ENCODE measurements around the gene TRAPPC12.
"Not testable (repeated sequence)": the region's sequence is repeated elsewhere in the genome, so short reads cannot be mapped to it uniquely, and the experiment has no call there.

The TRAPPC12 gene

GRCh38 chr2:3498783-3499394 is 119.4 kb downstream of the TRAPPC12 start:
- FAIRE-seq, result no peak
- no peak for DNase-seq (ENCODE audit: insufficient read length, low spot score)

- FAIRE-seq (no peak), DNase-seq (ENCODE audit: insufficient read length, low spot score) (no peak)
Measured at GRCh38 chr2:3500326-3500899, 120.9 kb downstream of the TRAPPC12 start.

- no peak for DNase-seq (ENCODE audit: insufficient read length, low spot score)
- FAIRE-seq, result no peak
Measured at GRCh38 chr2:3503046-3503445, 123.6 kb downstream of the TRAPPC12 start.

DNA sequence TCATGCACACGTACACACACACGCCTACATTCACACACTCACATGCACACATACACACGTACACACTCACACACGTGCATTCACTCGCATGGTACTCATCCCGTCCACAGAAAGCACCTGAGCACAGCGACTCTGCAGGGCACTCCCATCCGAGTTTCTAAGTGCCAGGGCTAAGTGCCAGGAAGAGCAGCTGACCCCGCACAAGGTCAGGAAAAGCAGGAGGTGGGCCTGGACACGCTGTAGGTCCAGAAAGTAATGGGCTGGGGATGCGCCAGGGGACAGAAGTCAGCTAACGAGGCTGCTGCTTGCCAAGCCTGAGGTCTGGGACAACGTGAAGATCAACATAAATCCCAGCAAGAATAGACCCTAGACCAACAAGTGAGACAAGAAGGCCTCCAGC is 124.0 kb downstream of the TRAPPC12 start:
- no peak for DNase-seq (ENCODE audit: insufficient read length, low spot score)
- no peak for FAIRE-seq

GRCh38 chr2:3504741-3505140 is 125.2 kb downstream of the TRAPPC12 start:
- no peak for FAIRE-seq

DNA sequence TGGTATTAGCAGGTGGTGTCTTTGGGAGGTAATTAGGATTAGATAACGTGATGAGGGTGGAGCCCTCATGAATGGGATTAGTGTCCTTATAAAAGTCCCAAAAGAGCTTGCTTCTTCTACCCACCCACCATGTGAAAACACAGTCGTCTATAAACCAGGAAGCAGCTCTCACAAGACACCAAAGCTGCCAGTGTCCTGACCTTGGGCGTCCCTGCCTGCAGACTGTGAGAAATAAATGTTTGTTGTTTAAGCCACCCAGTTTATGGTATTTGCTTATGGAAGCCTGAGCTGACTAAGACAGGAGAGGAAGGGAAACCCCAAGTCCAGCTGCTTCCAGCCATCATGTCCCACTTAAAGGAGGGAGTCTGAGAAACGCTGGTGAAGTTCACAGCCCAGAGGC is 126.3 kb downstream of the TRAPPC12 start:
- DNase-seq (ENCODE audit: insufficient read length, low spot score) (no peak), FAIRE-seq (no peak)

More at GRCh38 chr2:3504741-3505140, 125.2 kb downstream of the TRAPPC12 start:
- DNase-seq (ENCODE audit: insufficient read length, low spot score), result no peak

DNA sequence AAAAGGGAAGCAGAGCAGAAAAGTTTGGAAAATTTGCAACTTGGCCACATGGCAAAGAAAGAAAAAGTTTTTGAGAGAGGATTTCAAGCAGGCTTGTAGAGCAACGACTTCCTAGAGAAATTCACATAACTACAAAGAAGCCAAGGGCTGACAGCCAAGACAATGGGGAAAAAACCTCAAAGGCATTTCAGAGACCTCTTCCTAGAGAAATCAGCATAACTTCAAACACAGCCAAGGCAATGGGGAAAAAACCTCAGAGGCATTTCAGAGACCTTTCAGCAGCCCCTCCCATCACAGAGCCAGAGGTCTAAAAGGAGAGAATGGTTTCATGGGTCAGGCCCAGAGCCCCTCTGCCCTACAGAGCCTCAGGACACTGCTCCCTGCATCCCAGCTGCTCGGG is 132.6 kb downstream of the TRAPPC12 start:
- DNase-seq (ENCODE audit: insufficient read length, low spot score) (no peak), FAIRE-seq (no peak)

DNA sequence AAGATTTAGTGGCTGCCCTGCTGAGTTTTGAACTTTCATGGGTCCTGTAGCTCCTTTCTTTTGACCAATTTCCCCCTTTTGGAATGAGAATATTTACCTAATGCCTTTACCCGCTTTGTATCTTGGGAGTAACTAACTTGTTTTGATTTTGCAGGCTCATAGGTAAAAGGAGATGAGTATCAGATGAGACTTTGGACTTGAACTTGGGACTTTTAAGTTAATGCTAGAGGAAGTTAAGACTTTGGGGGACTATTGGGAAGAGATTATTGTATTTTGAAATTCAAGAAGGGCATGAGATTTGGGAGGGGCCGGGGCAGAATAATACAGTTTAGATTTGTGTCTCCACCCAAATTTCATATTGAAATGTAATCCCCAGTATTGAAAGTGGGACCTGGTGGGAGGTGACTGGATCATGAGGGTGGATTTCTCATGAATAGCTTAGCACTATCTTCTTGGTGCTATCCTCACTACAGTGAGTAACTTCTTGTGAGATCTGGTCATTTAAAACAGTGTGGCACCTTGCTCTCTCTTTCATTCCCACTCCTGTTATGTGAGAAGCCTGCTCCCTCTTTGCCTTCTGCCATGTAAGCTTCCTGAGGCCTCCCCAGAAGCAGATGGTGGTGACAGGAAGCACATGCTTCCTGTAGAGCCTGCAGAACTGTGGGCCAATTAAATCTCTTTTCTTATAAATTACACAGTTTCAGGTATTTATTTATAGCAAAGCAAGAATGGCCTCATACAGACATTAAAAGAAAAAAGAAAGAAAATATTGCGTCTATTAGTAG is 133.7 kb downstream of the TRAPPC12 start:
- no peak for DNase-seq (ENCODE audit: insufficient read length, low spot score)
- no peak for FAIRE-seq

DNA sequence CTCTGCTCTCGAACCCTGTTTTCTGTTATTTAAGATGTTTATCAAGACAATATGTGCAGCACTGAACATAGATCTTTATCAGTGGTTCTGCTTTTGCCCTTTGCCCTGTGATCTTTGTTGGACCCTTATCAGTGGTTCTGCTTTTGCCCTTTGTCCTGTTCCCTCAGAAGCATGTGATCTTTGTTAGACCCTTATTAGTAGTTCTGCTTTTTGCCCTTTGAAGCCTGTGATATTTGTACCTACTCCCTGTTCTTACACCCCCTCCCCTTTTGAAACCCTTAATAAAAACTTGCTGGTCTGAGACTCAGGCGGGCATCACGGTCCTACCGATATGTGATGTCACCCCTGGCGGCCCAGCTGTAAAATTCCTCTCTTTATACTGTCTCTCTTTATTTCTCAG is 135.9 kb downstream of the TRAPPC12 start:
- not testable (repeated sequence) for DNase-seq (ENCODE audit: insufficient read length, low spot score); FAIRE-seq

DNA sequence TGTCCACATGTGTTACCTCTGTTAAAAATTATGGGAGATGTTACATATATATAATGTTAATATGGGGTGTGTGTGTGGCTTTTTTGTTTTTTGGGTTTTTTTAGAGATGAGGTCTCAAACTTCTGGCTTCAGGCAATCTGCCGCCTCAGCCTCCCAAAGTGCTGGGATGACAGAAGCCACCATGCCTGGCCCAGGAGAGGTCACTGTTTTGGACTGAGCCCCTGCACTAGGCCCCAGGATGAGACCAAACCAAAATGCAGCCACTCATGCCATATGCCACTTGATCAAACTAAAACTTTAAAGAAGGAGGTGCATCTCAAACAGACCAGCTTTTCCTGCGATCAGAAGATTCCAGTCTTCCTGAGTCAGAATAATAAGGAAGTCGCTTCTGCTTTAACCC is 137.3 kb downstream of the TRAPPC12 start:
- DNase-seq (ENCODE audit: insufficient read length, low spot score) (no peak), FAIRE-seq (no peak)

DNA sequence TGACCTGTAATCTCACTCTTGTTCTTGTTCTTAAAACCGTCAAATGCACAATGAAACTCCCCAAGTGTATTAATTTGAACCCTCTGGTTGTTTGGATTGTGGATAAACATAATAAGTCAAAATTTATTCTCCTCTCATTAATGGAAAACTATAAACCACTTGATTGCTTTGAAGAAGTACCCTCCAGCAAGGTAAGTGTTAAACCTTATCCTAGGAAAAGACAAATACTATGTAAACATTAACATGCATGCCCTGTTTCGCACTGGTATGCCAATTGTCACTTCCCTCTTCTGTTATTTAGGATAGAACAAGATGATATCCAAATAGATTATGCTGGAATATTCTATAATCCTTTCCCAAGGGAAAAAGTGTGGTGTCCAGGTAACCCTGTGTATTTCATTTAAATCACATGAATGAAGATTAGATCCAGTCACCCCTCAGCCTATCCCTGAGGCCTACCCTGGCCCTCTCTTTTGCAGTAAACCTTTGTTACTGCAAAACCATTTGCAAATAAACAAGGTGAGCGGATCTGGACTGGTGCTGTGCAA is 138.5 kb downstream of the TRAPPC12 start:
- peak; percentile 68 for FAIRE-seq
- DNase-seq (ENCODE audit: insufficient read length, low spot score), result no peak

DNA sequence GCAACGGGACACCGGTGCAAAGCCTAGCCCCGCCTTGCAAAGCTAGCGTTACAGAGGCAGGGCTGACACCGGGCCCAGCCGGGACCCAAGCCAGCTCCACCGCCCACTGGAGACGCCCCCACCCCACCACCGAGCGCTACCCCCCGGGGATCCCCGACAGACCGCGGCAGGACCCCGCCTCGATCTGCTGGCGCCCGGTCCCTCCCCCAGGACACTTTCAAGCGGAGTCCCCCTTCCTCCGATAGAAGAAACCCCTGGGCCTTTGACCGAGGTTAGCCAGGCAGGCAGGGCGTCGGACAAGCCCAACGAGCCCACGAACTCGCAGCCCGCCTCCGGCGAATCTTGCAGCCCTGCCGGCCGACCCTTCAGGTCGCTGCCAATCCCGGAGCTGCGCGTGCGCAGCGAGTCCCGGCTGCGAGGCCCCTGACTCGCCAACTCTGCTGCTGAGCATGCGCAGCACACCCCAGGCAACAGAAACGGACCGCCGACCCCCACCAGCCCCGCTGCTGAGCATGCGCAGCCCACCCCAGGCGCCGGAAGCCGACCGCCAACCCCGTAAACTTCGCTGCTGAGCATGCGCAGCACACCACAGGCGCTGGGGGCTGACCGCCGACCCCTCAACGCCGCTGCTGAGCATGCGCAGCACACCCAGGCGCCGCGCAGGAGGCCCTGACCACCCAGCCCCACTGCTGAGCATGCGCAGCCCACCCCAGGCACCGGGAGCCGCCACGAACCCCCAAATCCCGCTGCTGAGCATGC is 139.2 kb downstream of the TRAPPC12 start:
- peak; percentile 82 for FAIRE-seq
- DNase-seq (ENCODE audit: insufficient read length, low spot score), result peak; percentile 94

DNA sequence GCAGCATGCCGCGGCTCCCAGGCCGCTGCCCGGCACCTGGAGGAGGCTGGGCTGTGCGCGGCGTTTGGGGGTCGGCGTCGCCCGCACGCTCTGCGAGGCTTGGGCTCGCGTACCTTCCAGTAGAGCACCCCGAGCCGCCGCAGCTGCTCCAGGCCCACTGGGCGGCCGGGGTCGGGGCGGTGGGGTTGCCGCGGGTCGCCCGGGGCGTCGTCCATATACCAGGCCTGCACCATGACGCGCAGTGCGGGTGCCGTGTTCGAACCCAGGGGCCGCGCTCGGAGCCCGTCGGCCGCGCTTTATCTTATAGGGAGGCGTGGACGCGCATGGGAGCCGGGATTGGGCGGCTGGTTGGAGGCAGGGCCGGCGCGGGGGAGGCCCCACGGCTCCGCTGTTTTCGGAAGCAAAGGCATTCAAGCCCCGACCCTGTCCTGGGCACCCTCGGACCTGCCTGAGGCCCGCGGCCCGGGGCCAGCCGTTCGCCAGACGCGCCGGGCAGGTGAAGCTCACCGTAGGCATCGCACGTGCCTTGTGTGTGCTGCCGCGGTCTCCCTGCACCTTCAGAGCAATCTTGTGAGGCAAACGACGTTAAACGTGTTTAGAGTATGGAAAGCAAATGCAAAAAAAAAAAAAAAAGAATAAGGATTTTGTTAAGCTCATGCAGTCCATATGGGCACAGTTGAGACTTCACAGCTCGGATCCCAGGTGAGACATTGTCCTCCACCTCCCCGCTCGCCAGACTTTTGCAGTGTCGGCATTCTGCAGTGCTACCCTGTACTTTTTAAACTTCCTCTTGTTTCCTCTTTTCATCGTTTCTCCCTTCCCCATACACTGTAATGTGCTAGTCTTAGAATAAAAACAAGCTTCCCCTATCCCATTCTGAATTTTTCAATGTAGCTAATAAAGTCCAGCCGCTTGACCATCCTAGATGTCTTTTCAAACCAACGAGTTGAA is 140.0 kb downstream of the TRAPPC12 start, which contains the start of gene ADI1:
ADI1 (minus strand) TSS at position 277 of the 951 bp plus-strand sequence; CDS start at position 233, 44 bp downstream.
- FAIRE-seq (no peak), DNase-seq (ENCODE audit: insufficient read length, low spot score) (peak; percentile 65)

GRCh38 chr2:3520591-3520990 is 141.1 kb downstream of the TRAPPC12 start:
- DNase-seq (ENCODE audit: insufficient read length, low spot score) (no peak), FAIRE-seq (no peak)

- FAIRE-seq (no peak), DNase-seq (ENCODE audit: insufficient read length, low spot score) (no peak)
Measured at GRCh38 chr2:3522961-3523421, 143.5 kb downstream of the TRAPPC12 start.

DNA sequence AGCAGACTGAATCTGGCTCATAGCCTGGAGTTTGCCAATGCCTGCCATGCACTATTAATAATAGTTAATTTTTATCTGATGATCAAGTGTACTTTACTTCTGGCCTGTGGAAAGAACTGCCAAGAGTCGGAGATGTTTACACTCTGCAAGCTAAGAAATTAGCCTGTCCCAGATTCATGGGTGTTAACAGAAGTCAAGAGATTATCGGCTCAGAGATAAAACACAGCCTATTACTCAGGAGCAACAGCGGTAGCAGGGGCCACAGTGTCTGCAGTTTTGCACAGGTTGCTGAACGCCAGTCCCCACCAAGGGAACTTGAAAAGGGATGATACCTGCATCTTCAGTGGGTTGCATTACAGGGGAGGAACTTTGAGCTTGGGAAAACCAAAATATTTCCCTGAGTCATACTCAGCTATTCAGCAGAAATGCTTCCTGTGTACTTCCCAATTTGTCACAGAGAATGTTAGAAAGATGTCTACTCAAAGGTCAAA is 144.1 kb downstream of the TRAPPC12 start:
- no peak for DNase-seq (ENCODE audit: insufficient read length, low spot score)
- no peak for FAIRE-seq

DNA sequence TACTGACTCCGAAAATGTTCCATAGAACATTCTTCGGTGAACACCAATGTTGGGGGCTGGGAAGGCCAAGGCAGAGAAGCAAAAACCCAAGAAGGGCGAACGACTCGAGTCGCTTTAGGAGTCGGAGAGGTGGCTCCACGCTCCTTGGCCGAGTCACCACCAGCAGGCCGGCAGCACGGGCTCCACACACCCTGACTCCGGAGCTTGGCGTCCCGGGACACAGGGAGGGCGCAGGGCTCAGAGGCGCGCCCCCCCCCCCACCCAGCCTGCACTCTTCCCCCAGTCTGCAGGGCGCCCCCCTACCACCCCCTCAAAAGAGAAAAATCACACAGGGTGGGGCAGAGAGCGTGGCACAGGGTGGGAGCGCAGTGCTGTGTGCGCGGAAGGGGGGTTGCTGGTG is 147.4 kb downstream of the TRAPPC12 start:
- FAIRE-seq, result no peak
- DNase-seq (ENCODE audit: insufficient read length, low spot score), result no peak

- DNase-seq (ENCODE audit: insufficient read length, low spot score) (no peak), FAIRE-seq (no peak)
Measured at GRCh38 chr2:3527886-3528785, 148.6 kb downstream of the TRAPPC12 start.

All from GM19239 (cell line).